Activated T-helper 1 cell treated with Interleukin-2 at 50 U/mL for 16 hours (primary cell): ENCODE results near the gene LIPT2.

Experiments used
- DNase-seq: peaks from one replicate; pipeline ENCODE4 v3.0.0-alpha.2; 2020; ENCODE audit warnings: low read depth

Gene LIPT2

GRCh38 chr11:74494916-74495315, 1.4 kb upstream of the LIPT2 start:
- DNase-seq, result no peak

GRCh38 chr11:74493791-74494630, 487 bp upstream of the LIPT2 start:
- no peak for DNase-seq

DNA sequence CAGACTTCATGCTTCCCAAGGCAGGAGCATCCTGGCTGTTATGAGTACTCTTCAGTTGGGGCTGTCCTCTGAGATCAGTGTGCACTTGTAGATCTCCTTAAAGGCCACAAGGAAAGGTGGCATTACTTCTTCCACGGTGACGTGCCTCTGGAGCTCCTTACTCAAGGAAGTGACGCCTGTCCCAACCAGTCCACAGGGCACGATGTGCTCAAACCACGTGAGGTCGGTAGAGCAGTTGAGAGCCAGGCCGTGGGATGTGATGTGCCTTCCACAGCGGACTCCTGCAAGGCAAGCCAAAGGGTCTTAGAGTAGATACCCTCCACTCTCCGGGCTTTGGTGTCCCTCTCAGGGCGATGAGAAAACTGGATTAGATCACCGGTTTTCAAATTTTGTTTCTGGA, 1.4 kb downstream of the LIPT2 start:
- no peak for DNase-seq

DNA sequence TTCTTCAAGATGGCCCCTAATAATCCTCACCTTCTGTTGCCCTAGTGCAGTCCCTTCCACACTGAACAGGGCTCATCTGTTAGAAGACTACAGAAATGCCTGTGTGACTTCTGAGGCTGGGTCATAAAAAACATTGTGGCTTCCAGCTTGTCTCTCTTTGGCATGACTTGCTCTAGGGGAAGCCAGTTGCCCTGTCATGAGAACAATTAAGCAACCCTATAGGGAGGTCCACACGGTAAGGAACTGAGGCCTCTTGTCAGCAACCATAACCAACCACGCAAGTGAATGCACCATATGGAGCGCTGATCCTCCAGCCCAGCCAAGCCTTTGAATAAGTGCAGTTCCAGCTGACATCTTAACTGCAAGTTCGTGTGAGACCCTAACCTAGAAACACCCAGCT, 2.6 kb downstream of the LIPT2 start:
- DNase-seq, result no peak

GRCh38 chr11:74487875-74488274, 5.6 kb downstream of the LIPT2 start:
- no peak for DNase-seq

DNA sequence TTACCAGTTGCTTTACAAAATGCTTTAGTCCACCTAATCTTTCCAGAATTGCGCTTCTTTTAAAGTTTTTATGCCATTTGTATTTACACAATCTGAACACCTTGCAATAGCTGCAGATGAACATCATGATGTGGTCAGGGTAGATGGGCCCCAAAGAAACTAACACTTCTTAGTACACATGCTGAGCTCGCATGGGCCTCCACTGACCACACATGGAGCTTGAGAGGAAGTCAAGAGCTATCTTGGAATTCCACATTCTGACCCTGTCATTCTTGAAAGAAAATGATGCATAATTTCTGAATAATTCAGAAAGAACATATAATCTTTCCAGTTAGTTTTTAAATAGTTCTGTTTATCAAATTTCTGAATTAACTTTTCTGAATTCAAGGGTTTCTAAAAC, 7.7 kb downstream of the LIPT2 start:
- DNase-seq, result no peak

DNA sequence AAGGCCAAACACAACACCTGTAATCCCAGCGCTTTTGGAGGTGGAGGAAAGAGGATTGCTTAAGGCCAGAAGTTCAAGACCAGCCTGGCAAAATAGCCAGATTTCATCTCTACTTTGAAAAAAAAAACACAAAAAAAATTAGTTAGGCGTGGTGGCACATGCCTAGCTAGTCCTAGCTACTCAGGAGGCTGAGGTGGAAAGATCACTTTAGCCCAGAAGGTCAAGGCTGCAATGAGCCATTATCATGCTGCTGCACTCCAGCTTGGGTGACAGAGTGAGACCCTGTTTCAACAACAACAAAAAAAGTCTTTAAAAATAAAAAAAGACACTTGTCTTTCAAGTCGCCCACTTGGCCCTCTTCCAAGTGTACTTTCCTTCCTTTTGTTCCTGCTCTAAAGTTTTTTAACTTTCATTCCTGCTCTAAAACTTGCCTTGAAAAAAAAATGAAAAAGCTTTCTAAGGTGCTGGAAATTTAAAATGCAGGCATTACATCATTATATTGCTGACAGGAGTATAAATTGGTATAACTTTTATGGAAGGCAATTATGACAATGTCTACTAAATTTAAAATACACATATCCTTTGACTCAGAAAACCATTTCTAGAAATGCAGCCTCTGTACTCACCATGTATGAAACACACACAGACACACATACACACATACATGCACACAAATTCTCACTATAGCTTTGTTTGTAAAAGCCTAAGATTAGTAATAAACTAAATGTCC, 12.7 kb downstream of the LIPT2 start:
- no peak for DNase-seq

- DNase-seq, result no peak
Measured at GRCh38 chr11:74479732-74480123, 13.8 kb downstream of the LIPT2 start.

DNA sequence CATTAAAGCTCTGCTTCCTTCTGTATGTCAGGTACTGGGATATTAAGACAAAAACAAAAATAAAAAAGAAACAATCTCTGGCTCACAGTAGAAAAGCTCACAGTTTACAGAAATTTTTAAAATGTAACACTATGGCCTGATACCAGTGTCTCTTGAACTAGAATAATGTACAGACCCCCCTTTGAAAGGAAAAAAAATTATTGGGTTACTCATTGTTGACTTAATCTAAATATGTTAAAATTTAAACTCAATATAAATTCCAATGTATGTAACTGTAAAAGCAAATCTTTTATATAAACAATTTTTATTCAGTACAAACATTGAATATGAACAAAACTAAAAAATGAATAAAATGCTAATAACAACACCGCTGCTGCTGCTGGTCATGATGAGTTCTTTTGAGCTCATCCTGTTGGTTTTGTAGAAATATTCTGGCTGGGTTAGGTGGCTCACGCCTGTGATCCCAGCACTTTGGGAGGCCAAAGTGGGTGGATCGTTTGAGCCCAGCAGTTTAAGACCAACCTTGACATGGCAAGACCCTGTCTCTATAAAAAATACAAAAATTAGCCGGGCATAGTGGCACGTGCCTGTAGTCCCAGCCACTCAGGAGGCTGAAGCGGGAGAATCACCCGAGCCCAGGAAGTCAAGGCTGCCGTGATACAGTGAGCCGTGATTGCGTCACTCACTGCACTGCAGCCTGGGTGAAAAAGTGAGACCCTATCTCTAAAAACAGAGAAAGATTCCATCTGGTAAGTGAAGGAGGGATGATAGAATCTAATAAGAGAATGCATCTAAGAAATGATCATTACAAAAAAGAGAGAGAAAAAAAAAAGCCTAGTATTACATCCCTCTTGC, 14.4 kb downstream of the LIPT2 start:
- no peak for DNase-seq

- DNase-seq, result no peak
Measured at GRCh38 chr11:74476536-74476935, 17.0 kb downstream of the LIPT2 start.

DNA sequence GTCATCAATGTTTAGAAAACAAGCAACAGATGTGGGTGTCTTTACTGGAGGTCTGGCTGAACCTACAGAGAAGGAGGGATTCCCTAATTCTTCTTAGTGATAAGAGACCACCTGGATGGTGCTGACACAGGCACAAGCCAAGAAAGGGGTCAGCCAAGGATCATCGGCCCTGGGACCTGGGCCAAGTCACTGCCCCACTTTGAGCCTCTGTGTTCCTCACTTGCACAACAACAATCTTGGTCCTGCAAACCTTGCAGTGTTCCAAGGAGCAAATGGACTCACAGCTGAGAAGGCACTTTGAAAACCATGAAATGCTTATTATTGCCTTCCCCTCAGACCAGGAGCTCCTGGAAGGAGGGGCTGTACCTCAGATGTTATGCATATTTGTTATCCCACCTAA, 19.2 kb downstream of the LIPT2 start:
- no peak for DNase-seq

- DNase-seq, result no peak
Measured at GRCh38 chr11:74473382-74474173, 19.9 kb downstream of the LIPT2 start.

DNA sequence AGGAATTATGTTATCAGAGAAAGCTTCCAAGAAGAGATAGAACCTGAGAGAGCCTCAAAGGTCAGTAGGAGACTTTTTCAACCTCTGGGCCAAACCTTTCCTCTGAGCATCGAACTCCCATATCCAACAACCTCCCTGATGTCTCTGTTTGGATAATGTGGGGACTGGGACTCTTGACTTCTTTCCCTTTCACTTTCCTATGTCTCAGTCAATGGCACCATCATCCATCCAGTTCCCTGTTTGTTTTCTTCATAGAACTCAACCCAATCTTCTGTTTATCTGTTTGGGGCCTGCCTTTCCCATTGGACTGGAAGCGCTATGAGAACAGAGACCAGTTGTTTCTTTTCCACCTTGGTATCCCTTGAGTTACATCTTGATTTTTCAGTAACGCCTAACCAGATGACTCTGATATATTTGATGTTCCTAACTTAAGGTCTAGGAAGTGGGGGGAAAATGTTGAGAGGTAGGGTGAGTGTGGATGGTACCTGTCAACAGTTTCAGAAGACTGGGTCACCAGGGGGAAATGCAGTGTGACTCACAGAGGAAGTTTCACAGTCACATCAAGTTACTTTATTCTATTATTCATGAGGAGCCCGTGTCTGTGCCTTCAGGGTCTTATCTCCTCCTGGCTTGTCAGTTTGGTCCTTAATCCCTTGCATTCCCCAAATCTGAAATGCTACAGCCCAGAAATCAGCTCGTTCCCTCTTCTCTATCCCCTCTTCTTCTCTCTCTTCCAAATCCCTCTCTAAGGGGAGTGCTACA, 21.7 kb downstream of the LIPT2 start:
- no peak for DNase-seq

- DNase-seq, result no peak
Measured at GRCh38 chr11:74471037-74471436, 22.5 kb downstream of the LIPT2 start.

- no peak for DNase-seq
Measured at GRCh38 chr11:74470526-74470925, 23.0 kb downstream of the LIPT2 start.

DNA sequence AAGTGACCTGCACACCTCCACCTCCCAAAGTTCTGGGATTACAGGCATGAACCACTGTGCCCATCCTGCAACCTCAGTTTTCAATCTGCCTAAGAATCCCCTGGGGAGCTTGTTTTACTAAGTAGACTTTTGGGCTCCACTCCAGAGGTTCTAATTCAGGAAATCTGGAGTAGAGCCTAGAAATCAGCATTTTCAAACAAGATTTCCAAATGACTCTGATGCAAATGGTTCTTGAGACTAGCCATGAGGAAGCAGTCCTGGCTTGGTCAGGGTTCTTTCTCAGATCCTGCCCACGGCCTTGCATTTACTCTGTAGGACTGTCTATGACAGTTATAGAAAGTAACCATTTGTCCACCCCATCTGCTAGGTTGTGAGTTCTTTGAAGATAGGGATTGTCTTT, 24.6 kb downstream of the LIPT2 start:
- no peak for DNase-seq

DNA sequence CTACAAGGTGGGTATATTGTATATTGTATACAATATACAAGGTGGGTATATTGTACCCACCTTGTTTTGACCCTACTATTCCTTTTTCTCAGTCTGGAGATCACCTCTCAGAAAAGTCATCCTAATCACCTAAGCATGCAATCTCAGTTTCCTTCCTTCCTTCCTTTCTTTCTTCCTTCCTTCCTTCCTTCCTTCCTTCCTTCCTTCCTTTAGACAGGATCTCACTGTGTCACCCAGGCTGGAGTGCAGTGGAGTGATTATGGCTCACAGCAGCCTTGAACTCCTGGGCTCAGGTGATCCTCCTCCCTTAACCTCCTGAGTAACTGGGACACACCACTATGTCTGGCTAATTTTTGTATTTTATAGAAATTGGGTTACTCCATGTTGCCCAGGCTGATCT, 25.0 kb downstream of the LIPT2 start:
- DNase-seq, result no peak

DNA sequence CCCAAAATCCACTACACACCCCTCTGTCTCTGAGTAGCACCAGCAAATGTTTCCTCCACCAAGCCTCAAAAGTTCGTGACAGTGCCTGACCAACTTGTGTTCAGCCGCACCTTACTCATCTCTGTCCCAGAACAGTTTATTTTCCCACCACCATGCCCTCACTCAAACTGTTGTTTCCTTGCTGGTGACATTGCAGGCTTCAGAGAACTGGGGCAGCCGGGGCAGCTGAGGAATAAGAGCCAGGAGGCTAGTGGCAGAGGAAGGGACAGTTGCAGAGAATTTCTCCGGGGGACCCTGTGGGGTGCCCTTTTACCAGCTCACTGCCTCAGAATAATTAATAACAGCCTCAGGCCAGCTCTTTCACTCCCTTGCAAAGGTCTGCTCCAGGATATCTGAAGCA, 25.5 kb downstream of the LIPT2 start:
- DNase-seq, result no peak

DNA sequence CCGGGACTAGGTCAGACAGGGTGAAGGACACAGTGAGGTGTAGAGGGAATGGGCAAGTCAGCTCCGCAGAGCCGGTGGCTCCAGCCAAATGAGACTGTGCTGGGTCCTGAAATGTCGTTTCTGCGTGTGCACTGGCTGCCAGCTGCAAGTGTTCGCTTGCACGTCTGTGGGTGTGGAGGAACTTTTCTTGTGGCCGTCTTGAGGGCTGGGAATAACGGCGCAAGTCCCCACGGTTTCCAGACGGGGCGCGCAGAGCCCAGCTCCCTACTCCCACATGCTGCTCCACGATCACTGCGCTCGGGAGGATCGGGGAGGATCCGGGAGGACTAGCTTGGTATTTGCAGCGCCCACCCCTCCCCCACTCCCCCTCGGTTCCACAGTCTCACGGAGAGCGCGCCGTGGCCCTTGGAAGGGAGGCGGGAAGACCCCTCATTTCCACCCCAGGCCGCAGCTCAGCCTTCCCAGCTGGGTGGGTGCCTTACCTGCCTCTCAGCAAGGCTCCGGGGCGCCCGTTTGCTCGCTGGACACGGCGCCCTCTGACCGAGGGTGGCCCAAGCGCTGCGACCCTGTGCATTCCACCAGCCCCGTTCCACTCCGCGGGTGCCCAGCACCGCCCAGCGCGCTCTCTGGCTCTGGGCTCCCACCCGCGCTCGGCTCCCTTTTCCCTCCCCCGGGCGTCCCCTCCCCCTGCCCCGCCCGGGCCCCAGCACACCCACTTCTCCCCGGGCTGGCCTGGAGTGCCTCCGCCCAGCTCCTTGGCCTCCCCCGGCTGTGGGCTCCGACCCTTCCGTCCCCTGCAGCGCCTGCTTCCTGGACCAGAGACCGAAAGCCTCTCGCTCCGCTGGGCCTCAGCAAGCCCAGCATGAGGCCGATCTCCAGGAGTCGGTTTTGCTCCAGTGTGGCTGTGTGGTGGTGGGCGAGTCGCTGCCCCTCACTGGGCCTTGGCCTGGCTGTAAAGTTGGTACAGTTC, 26.3 kb downstream of the LIPT2 start, which contains the start of gene KCNE3:
TSS of gene KCNE3 (minus strand) at position 634 of the 970 bp plus-strand sequence. CDS start 9,986 bp downstream, outside the sequence.
- DNase-seq, result no peak

- no peak for DNase-seq
Measured at GRCh38 chr11:74465291-74465708, 28.2 kb downstream of the LIPT2 start.
